ENCODE results near the gene ALMS1. TPM values are rescaled to one million over a fixed set of nuclear protein-coding genes. Genes with fewer than 3 reads are reported as not detected.

Gene ALMS1
- total and polyA plus RNA-seq, 2 of the 4 experiments (the other 2 are of a cell fraction) = 20.8 to 52.8 TPM

- Histone ChIP-seq H3K36me3 (ENCODE audit: control insufficient read depth, insufficient read depth, low read length) (peaks cover 2% of the 10 kb centered on the region), H3K9ac (ENCODE audit: low read depth, low read length) (no peak overlapping the region), H3K4ac (ENCODE audit: low read depth, low read length) (no peak overlapping the region), H3K27ac (ENCODE audit: insufficient read depth, low read length) (no peak overlapping the region), H3K79me1 (ENCODE audit: low read depth in 1 of 2, low read length in 2 of 2) (no peaks in the 10 kb centered on the region), H4K5ac (ENCODE audit: low read depth, low read length) (no peak overlapping the region), H4K8ac (ENCODE audit: low read depth in 2 of 2, low read length in 2 of 2) (no peak overlapping the region), H2BK15ac (ENCODE audit: low read depth, low read length) (no peak overlapping the region), H3K4me3 (ENCODE audit: insufficient read depth, low read depth, low read length) (no peak overlapping the region), H4K91ac (ENCODE audit: insufficient read depth, low read depth, low read length) (no peak overlapping the region), H3K18ac (ENCODE audit: low read depth, low read length) (no peak overlapping the region), H3K9me1 (ENCODE audit: insufficient read depth, low read length) (no peaks in the 10 kb centered on the region), H2AFZ (replicated peaks; ENCODE audit: low read length, poor library complexity) (no peak overlapping the region), H2AK5ac (ENCODE audit: low read depth, low read length) (no peak overlapping the region), H3K27me3 (ENCODE audit: control insufficient read depth, insufficient read depth, low read length) (no peaks in the 10 kb centered on the region), H3K9me3 (ENCODE audit: control insufficient read depth, insufficient read depth, low read length) (no peaks in the 10 kb centered on the region), H2BK20ac (ENCODE audit: low read depth, low read length) (no peak overlapping the region), H3K4me1 (ENCODE audit: control insufficient read depth, insufficient read depth, low read length) (no peaks in the 10 kb centered on the region), H3K4me2 (ENCODE audit: low read depth, low read length) (no peak overlapping the region), H3K14ac (replicated peaks; ENCODE audit: low read depth, low read length) (no peak overlapping the region), H3K56ac (ENCODE audit: extremely low read depth, insufficient read depth, low read length) (no peak overlapping the region), H2BK120ac (ENCODE audit: low read depth, low read length) (no peak overlapping the region), H4K20me1 (ENCODE audit: insufficient read depth, low read length) (no peaks in the 10 kb centered on the region), H2BK5ac (ENCODE audit: low read depth, low read length, poor library complexity, severe bottlenecking) (no peak overlapping the region), H2AK9ac (replicated peaks; ENCODE audit: low read depth, low read length, poor library complexity) (no peak overlapping the region), H3K23ac (ENCODE audit: low read depth, low read length) (no peak overlapping the region)
- no peak for TF ChIP-seq MAFK (IDR thresholded peaks at IDR 0.05; ENCODE audit: low read depth, low read length)
- no peak for TF ChIP-seq FOS (IDR thresholded peaks at IDR 0.05; ENCODE audit: low read depth, low read length)
- no peak for TF ChIP-seq RCOR1 (IDR thresholded peaks at IDR 0.05; ENCODE audit: insufficient replicate concordance, low read length)
- TF ChIP-seq SMC3 (IDR thresholded peaks at IDR 0.05; ENCODE audit: low read depth, low read length) = no peak
- TF ChIP-seq POLR2A (IDR thresholded peaks at IDR 0.05; ENCODE audit: low read depth, low read length) = no peak
- intact Hi-C loops (cut with micrococcal nuclease) (no loop called here), in situ Hi-C loops (cut with MboI; ENCODE audit: low sequenced_read_pairs) (no loop called here), dilution Hi-C loops (cut with HindIII; ENCODE audit: low sequenced_read_pairs, unreplicated experiment) (no loop called here)
- DNase-seq (no peak), ATAC-seq (ENCODE audit: low read depth) (no peak)
- POLR2A ChIA-PET (ENCODE audit: unreplicated experiment) = no interaction called here
- CTCF ChIA-PET = no interaction called here
- WGBS, 2 experiments (ENCODE audit: extremely low coverage in 2 of 2, insufficient read length in 1 of 2) = no CpG with 5 or more reads among the region's 2 CpGs
- no TSS peak for BruUV-seq (replicated peaks)
Measured at GRCh38 chr2:73582364-73582763, 196.7 kb downstream of the ALMS1 start.

All from IMR-90 (cell line).